Activated CD8-positive, alpha-beta T cell treated with anti-CD3 and anti-CD28 coated beads, Interleukin-2, amount 10 ng/mL, durations not matched to agents 7 days and 5 days (primary cell): ENCODE measurements around the gene DLX2. TPM values are rescaled to one million over a fixed set of nuclear protein-coding genes. Genes with fewer than 3 reads are reported as not detected.
A peak's percentile ranks its signal among the peaks of the same experiment; 100 is the strongest.
"Not testable (repeated sequence)": the region's sequence is repeated elsewhere in the genome, so short reads cannot be mapped to it uniquely, and the experiment has no call there.

Source experiments
- ATAC-seq: fragments of 150-1000 bp; cut with Tn5 transposase; one replicate; pipeline ENCODE4 v1.10.0; 2021; ENCODE audit warnings: moderate library complexity
- CTCF ChIA-PET: fragments of 350-600 bp; sonication (Branson Sonifier 250); formaldehyde crosslinking; loops from one replicate; lab custom pipeline; 2021; ENCODE audit warnings: antibody characterized with exemption; lab: Charles Lee
- POLR2A ChIA-PET: fragments of 350-600 bp; sonication (Branson Sonifier 250); formaldehyde crosslinking; loops from one replicate; lab custom pipeline; 2021; ENCODE audit warnings: antibody characterized with exemption; lab: Charles Lee
- DNase-seq: peaks from one replicate; pipeline ENCODE4 v3.0.0-alpha.2; 2020
- H3K27ac Mint-ChIP-seq: one replicate; pipeline ENCODE4 v1.8.0; 2021; ENCODE audit warnings: mild to moderate bottlenecking, mixed read lengths
- H3K27me3 Mint-ChIP-seq: one replicate; pipeline ENCODE4 v1.8.0; 2021; ENCODE audit warnings: low read depth, mixed read lengths
- H3K36me3 Mint-ChIP-seq: one replicate; pipeline ENCODE4 v1.8.0; 2021; ENCODE audit warnings: low read depth, mixed read lengths
- H3K4me1 Mint-ChIP-seq: one replicate; pipeline ENCODE4 v1.8.0; 2021; ENCODE audit warnings: low read depth, mixed read lengths
- H3K4me3 Mint-ChIP-seq: one replicate; pipeline ENCODE4 v1.8.0; 2021; ENCODE audit warnings: mild to moderate bottlenecking, mixed read lengths
- H3K9me3 Mint-ChIP-seq: one replicate; pipeline ENCODE4 v1.8.0; 2022; ENCODE audit warnings: mixed read lengths; ENCODE audit not compliant: insufficient read depth
- total RNA-seq, 2 experiments: library from RNA; stranded (reverse); gene quantifications; one replicate each; pipeline ENCODE4 v1.2.3, GENCODE V29; 2021

The DLX2 gene
- total RNA-seq: not detected

DNA sequence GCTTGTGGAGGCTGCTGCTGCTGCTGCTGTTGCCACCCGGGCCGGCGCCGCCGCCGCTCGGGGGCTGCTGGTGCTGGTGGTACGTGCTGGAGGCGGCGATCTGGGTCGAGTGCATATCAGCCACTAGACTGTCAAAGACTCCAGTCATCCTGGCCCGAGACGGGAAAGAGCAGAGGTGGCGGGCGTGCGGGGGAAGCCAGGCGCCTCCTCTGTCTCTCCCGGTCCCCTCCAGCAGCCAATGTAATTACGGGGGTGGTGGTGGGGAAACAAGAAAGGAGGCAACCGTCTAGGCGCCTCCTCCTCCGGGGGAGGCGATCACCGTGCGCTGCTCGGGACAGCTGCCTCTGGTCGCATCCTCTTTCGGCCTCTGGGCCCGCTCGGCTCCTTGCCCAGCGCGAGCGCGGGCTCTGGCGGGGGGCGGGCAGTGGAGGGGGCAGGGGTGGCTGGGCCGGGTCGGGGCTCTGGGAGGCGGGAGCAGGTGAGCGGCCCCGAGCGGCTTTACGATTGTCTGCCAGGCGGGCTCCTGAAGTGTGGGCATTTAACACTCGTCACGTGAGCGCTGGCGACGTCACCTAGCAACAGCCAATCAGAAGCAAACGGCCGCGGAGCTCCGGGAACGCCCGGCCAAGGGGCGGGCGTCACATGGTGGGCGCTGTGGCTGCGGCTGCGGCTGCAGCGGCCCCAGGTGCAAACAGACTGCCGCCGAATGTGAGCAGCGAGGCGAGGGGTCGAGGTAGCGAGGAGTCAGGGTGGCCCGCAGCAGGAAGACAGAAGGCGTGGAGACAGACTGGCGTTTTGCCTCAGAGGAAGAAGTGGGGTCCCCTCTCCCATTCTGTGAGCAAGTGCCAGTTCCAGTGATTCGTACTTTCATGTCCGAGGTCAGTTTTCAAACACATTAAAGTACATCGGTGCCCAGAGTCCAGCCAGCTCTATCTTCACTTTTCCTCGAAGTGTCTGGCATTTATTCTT, at the start of gene DLX2:
TSS of gene DLX2 (minus strand) at position 510 of the 969 bp plus-strand sequence. CDS start at position 148, 362 bp downstream.
- Mint-ChIP-seq H3K36me3 (no peaks in the 10 kb centered on the region), H3K4me1 (peaks cover 60% of the 10 kb centered on the region), H3K27ac (peak within 1 kb of the TSS; percentile 73), H3K9me3 (no peaks in the 10 kb centered on the region), H3K4me3 (peak within 1 kb of the TSS; percentile 77), H3K27me3 (peaks cover 65% of the 10 kb centered on the region)
- ChIA-PET POLR2A (interaction anchor here (1.0 to 1.5 kb wide), 2 partner anchors 14 to 396 kb away, joined by 3 to 4 read pairs; no protein-coding TSS in a partner anchor), CTCF (interaction anchor here (0.7 to 8.8 kb wide), 19 partner anchors 11 to 531 kb away, joined by 3 to 143 read pairs (median 5); partner anchors contain the start of gene DLX1)
- DNase-seq: peak; percentile 83
- ATAC-seq: peak; percentile 56

DNA sequence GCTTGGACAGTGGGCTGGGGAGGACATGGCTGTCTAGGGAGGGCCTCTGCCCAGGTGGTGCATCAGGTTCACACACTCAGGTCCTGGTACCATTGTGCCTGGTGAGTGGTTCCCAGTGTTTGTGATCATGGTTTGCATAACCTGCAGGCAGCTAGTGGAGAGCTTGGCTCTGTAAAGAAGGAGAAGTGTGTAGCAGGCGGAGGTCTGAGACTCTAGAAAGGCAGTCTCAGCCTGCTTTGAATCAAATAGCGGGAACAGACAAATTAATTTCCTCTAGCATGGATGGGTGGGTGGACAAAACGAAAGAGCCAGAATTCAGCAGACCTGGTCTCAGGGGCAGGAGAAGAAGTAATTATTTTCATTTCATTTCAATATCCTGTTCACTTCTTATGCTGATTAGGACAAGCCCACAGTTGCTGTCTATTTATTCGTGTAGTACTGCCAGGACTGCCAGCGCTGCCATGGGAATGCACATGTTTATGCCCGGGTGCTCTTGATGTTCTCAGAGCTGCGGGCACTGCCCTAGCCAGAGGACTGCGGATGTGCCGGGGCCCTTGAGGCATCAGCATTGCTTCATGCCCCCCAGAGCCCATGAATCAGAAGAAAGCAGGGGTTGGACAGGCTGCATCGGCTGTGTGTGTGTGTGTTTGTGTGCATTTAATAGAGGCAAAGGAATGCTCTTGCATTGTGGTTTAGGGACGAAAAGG, 45.4 kb upstream of the DLX2 start:
- ChIA-PET CTCF (interaction anchor here (0.9 kb wide), 1 partner anchor 20 kb away, joined by 3 read pairs; no protein-coding TSS in a partner anchor), POLR2A (no interaction called here)
- DNase-seq (no peak), ATAC-seq (no peak)
- no peak overlapping the region for H3K27ac Mint-ChIP-seq
- H3K27me3 Mint-ChIP-seq: peaks cover 18% of the 10 kb centered on the region
- peaks cover 6% of the 10 kb centered on the region for H3K4me1 Mint-ChIP-seq
- no peak overlapping the region for H3K4me3 Mint-ChIP-seq
- no peaks in the 10 kb centered on the region for H3K36me3 Mint-ChIP-seq
- no peaks in the 10 kb centered on the region for H3K9me3 Mint-ChIP-seq

- Mint-ChIP-seq H3K4me3 (no peak overlapping the region), H3K4me1 (peaks cover 6% of the 10 kb centered on the region), H3K9me3 (no peaks in the 10 kb centered on the region), H3K27ac (no peak overlapping the region), H3K36me3 (no peaks in the 10 kb centered on the region), H3K27me3 (peaks cover 2% of the 10 kb centered on the region)
- no peak for ATAC-seq
- DNase-seq: no peak
- CTCF ChIA-PET: no interaction called here
- POLR2A ChIA-PET: no interaction called here
These were observed 41.1 kb upstream of the DLX2 start for GRCh38 chr2:172143817-172144216.

DNA sequence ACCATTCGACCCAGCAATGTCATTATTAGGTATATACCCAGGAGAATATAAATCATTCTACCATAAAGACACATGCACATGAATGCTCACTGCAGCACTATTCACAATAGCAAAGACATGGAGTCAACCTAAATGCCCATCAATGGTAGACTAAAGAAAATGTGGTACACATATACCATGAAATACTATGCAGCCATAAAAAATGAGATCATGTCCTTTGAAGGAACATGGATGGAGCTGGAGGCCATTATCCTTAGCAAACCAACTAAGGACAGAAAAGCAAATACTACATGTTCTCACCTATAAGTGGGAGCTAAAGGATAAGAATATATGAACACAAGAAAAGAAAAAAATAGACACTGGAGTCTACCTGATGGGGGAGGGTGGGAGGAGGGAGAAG, 36.0 kb upstream of the DLX2 start:
- CTCF ChIA-PET: interaction anchor here (1.1 to 2.5 kb wide), 2 partner anchors 10 to 11 kb away, joined by 4 to 18 read pairs; no protein-coding TSS in a partner anchor
- H3K4me3 Mint-ChIP-seq, H3K27me3 Mint-ChIP-seq, ATAC-seq, H3K9me3 Mint-ChIP-seq, H3K36me3 Mint-ChIP-seq, H3K27ac Mint-ChIP-seq, POLR2A ChIA-PET, DNase-seq, H3K4me1 Mint-ChIP-seq: not testable (repeated sequence)

DNA sequence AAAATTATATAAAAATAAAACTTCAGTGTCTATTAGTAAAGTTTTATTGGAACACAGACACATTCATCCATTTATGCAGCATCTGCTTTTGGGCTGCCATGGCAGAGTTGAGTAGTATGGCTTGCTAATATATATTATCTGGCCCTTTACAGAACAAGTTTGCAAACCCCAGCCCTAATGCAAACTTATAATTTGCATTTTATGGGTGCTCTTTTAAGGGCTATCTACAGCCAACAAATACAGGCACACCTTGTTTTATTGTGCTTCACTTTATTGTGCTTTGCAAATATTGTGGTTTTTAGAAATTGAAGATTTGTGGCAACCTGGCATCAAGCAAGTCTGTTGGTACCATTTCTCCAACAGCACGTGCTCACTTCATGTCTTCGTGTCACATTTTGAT, 35.2 kb upstream of the DLX2 start:
- Mint-ChIP-seq H3K27ac (no peak overlapping the region), H3K9me3 (no peaks in the 10 kb centered on the region), H3K4me1 (peaks cover 2% of the 10 kb centered on the region), H3K4me3 (no peak overlapping the region), H3K27me3 (peaks cover 12% of the 10 kb centered on the region), H3K36me3 (no peaks in the 10 kb centered on the region)
- ChIA-PET CTCF (interaction anchor here (2.5 kb wide), 1 partner anchor 11 kb away, joined by 18 read pairs; no protein-coding TSS in a partner anchor), POLR2A (no interaction called here)
- DNase-seq (no peak), ATAC-seq (no peak)

- no peak overlapping the region for H3K27ac Mint-ChIP-seq
- H3K27me3 Mint-ChIP-seq: peaks cover 14% of the 10 kb centered on the region
- H3K4me3 Mint-ChIP-seq: no peak overlapping the region
- ATAC-seq (no peak), DNase-seq (no peak)
- no peaks in the 10 kb centered on the region for H3K36me3 Mint-ChIP-seq
- CTCF ChIA-PET: interaction anchor here (1.6 kb wide), 1 partner anchor 10 kb away, joined by 9 read pairs; no protein-coding TSS in a partner anchor
- peaks cover 1% of the 10 kb centered on the region for H3K4me1 Mint-ChIP-seq
- POLR2A ChIA-PET: no interaction called here
- no peaks in the 10 kb centered on the region for H3K9me3 Mint-ChIP-seq
These were observed 34.4 kb upstream of the DLX2 start for GRCh38 chr2:172137109-172137508.

GRCh38 chr2:172135446-172135845, 32.7 kb upstream of the DLX2 start:
- no peaks in the 10 kb centered on the region for H3K36me3 Mint-ChIP-seq
- peaks cover 14% of the 10 kb centered on the region for H3K27me3 Mint-ChIP-seq
- H3K4me3 Mint-ChIP-seq: no peak overlapping the region
- no peak overlapping the region for H3K27ac Mint-ChIP-seq
- DNase-seq: no peak
- H3K9me3 Mint-ChIP-seq: no peaks in the 10 kb centered on the region
- no peak for ATAC-seq
- H3K4me1 Mint-ChIP-seq: no peaks in the 10 kb centered on the region
- ChIA-PET POLR2A (no interaction called here), CTCF (no interaction called here)

DNA sequence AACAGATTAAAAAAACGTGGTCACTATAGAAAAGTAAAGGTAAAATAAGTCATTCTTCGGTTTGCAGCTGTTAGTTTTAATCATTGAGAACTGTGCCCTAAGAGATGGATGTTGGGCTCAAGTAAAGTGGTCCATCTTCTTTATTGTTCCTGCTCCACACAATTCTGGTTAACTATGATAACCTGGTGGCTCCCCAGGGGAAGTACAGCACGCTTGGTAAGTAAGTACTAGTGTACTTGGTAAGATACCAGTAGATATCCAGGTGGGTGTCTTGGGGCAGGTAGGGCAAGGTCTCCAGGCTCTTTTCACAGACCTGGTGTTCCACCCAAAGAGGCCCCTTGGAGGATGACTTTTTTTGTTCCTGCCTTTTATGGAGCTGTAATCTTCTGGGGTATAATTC, 31.6 kb upstream of the DLX2 start:
- no peak overlapping the region for H3K4me3 Mint-ChIP-seq
- no peak for ATAC-seq
- no peak for DNase-seq
- ChIA-PET POLR2A (no interaction called here), CTCF (interaction anchor here (0.6 kb wide), 1 partner anchor 560 kb away, joined by 3 read pairs; no protein-coding TSS in a partner anchor)
- H3K4me1 Mint-ChIP-seq: no peaks in the 10 kb centered on the region
- peaks cover 18% of the 10 kb centered on the region for H3K27me3 Mint-ChIP-seq
- H3K27ac Mint-ChIP-seq: no peak overlapping the region
- H3K36me3 Mint-ChIP-seq: no peaks in the 10 kb centered on the region
- H3K9me3 Mint-ChIP-seq: no peaks in the 10 kb centered on the region

GRCh38 chr2:172131713-172132555, 29.2 kb upstream of the DLX2 start:
- no peak overlapping the region for H3K4me3 Mint-ChIP-seq
- POLR2A ChIA-PET: interaction anchor here (0.9 kb wide), 1 partner anchor 73 kb away, joined by 3 read pairs; no protein-coding TSS in a partner anchor
- ATAC-seq: no peak
- H3K9me3 Mint-ChIP-seq: no peaks in the 10 kb centered on the region
- H3K36me3 Mint-ChIP-seq: no peaks in the 10 kb centered on the region
- CTCF ChIA-PET: interaction anchor here (0.6 to 1.0 kb wide), 3 partner anchors 26 to 330 kb away, joined by 3 read pairs; no protein-coding TSS in a partner anchor
- H3K27ac Mint-ChIP-seq: no peak overlapping the region
- no peaks in the 10 kb centered on the region for H3K4me1 Mint-ChIP-seq
- peaks cover 18% of the 10 kb centered on the region for H3K27me3 Mint-ChIP-seq
- no peak for DNase-seq

GRCh38 chr2:172129404-172129803, 26.7 kb upstream of the DLX2 start:
- no peak for DNase-seq
- H3K27me3 Mint-ChIP-seq: peaks cover 11% of the 10 kb centered on the region
- no peaks in the 10 kb centered on the region for H3K9me3 Mint-ChIP-seq
- CTCF ChIA-PET: interaction anchor here (1.2 to 4.2 kb wide), 2 partner anchors 333 to 425 kb away, joined by 3 to 55 read pairs; no protein-coding TSS in a partner anchor
- H3K4me1 Mint-ChIP-seq: no peaks in the 10 kb centered on the region
- H3K4me3 Mint-ChIP-seq: no peak overlapping the region
- ATAC-seq: no peak
- H3K27ac Mint-ChIP-seq: no peak overlapping the region
- POLR2A ChIA-PET: no interaction called here
- no peaks in the 10 kb centered on the region for H3K36me3 Mint-ChIP-seq

DNA sequence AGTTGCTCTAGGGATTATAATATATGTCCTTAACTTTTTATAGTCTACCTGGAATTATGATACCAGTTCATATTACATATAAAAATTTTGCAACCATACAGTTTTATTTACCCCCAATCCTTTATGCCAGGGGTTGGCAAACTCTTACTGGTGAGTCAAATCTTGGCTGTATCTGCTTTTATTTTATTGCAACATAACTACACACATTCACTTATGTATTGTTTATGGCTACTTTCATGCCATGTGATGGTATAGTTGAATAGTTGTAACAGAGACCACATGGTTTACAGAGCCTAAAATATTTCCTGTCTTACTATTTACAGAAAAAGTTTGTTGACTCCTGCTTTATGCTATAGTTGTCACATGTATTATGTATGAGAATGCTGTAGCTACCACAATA, 25.8 kb upstream of the DLX2 start:
- Mint-ChIP-seq H3K4me1 (no peaks in the 10 kb centered on the region), H3K36me3 (no peaks in the 10 kb centered on the region), H3K9me3 (no peaks in the 10 kb centered on the region), H3K27me3 (peaks cover 10% of the 10 kb centered on the region), H3K4me3 (no peak overlapping the region), H3K27ac (no peak overlapping the region)
- ChIA-PET CTCF (interaction anchor here (0.8 to 4.2 kb wide), 4 partner anchors 11 to 424 kb away, joined by 3 to 55 read pairs (median 6); no protein-coding TSS in a partner anchor), POLR2A (no interaction called here)
- no peak for ATAC-seq
- no peak for DNase-seq
